Measurements from ENCODE around the gene PFKFB4. TPM values are rescaled to one million over a fixed set of nuclear protein-coding genes. Genes with fewer than 3 reads are reported as not detected.

PFKFB4 gene
- total and polyA plus RNA-seq, 2 experiments from 2014 or later = 8.6 to 22.9 TPM

- TF ChIP-seq ZNF462 (CRISPR knock-in tag; IDR thresholded peaks at IDR 0.05) (no peak), NANOG (IDR thresholded peaks at IDR 0.05; ENCODE audit: borderline replicate concordance) (no peak)
Observed at GRCh38 chr3:48563382-48563918, 6.8 kb upstream of the PFKFB4 start, which contains the start of gene UCN2 (continued).

- no peak overlapping the region for H3K4me3 Mint-ChIP-seq
- no peaks in the 10 kb centered on the region for H3K9me2 ChIP-seq (ENCODE audit: insufficient read depth)
- peaks cover 19% of the 10 kb centered on the region for H3K27me3 Mint-ChIP-seq (ENCODE audit: insufficient read depth, low read depth, poor library complexity)
- TF ChIP-seq POLR2AphosphoS5 (IDR thresholded peaks at IDR 0.05; ENCODE audit: low read depth) = no peak
- TF ChIP-seq ZNF462 (CRISPR knock-in tag; IDR thresholded peaks at IDR 0.05) = no peak
- no peak for TF ChIP-seq ZNF331 (CRISPR knock-in tag; IDR thresholded peaks at IDR 0.05; ENCODE audit: low read depth)
- no peak for TF ChIP-seq ZNF114 (CRISPR knock-in tag; IDR thresholded peaks at IDR 0.05)
- TF ChIP-seq STAT1 (IDR thresholded peaks at IDR 0.05; ENCODE audit: unreplicated experiment) = no peak
- no peak for TF ChIP-seq NANOG (IDR thresholded peaks at IDR 0.05; ENCODE audit: borderline replicate concordance)
- no peak for TF ChIP-seq EZH2phosphoT487 (IDR thresholded peaks at IDR 0.05; ENCODE audit: unreplicated experiment)
- TF ChIP-seq EZH2 (IDR thresholded peaks at IDR 0.05; ENCODE audit: low read depth, unreplicated experiment) = no peak
- TF ChIP-seq JUNB (IDR thresholded peaks at IDR 0.05; ENCODE audit: unreplicated experiment) = no peak
Observed at GRCh38 chr3:48562367-48563095, 5.9 kb upstream of the PFKFB4 start.

More at GRCh38 chr3:48562367-48563095, 5.9 kb upstream of the PFKFB4 start:
- Histone ChIP-seq H3K27me3 (ENCODE audit: insufficient read depth) (no peaks in the 10 kb centered on the region), H3K4me2 (no peak overlapping the region), H3K79me2 (replicated peaks; ENCODE audit: insufficient read depth) (no peaks in the 10 kb centered on the region), H2AFZ (no peak overlapping the region), H3K27ac (ENCODE audit: low read depth) (no peak overlapping the region), H3F3A (replicated peaks; ENCODE audit: low read depth) (0 out of 2 replicates have a peak, but pooled peaks cover 3% of the 10 kb centered on the region), H3K4me1 (ENCODE audit: insufficient read depth) (peaks cover 19% of the 10 kb centered on the region; the same call in 1 of the 2 replicates), H3K36me3 (ENCODE audit: insufficient read depth) (no peaks in the 10 kb centered on the region), H4K20me1 (replicated peaks; ENCODE audit: insufficient read depth) (no peaks in the 10 kb centered on the region), H3K4me3 (no peak overlapping the region)
- DNase-seq (ENCODE audit: low spot score) = no peak
- Mint-ChIP-seq H3K27ac (no peak overlapping the region), H3K4me1 (peaks cover 39% of the 10 kb centered on the region), H3K36me3 (ENCODE audit: low read depth) (no peaks in the 10 kb centered on the region; the same call in 2 of the 3 replicates), H3K9me3 (no peaks in the 10 kb centered on the region; the same call in 1 of the 3 replicates)
- no peak for ATAC-seq
